HEK293T (cell line): ENCODE results near the gene PCBP3.
"Not testable (repeated sequence)": the region's sequence is repeated elsewhere in the genome, so short reads cannot be mapped to it uniquely, and the experiment has no call there.

Experiments
- BHLHE40 ChIP-seq: fragments of 450-650 bp; IDR thresholded peaks from 2 replicates; pipeline ENCODE4 v1.6.1; 2016; ENCODE audit warnings: mild to moderate bottlenecking, moderate library complexity, borderline replicate concordance
- FOXM1 ChIP-seq: fragments of 450-650 bp; IDR thresholded peaks from 2 replicates; pipeline ENCODE4 v1.6.1; 2017; ENCODE audit warnings: mild to moderate bottlenecking, borderline replicate concordance
- SP1 ChIP-seq: fragments of 450-650 bp; IDR thresholded peaks from 2 replicates; pipeline ENCODE4 v1.6.1; 2017

- not testable (repeated sequence) for TF ChIP-seq SP1, BHLHE40, FOXM1
Measured at GRCh38 chr21:45852386-45852785, 208.9 kb downstream of the PCBP3 start.
